Measurements from ENCODE around the gene IER5L.

IER5L gene

GRCh38 chr9:129128689-129129088 lies 49.4 kb downstream of the IER5L start:
- no peak for TF ChIP-seq CTCF (IDR thresholded peaks at IDR 0.05; ENCODE audit: extremely low read depth, missing control alignments)
- no peak for DNase-seq (ENCODE audit: low spot score)

- TF ChIP-seq CTCF (IDR thresholded peaks at IDR 0.05; ENCODE audit: extremely low read depth, missing control alignments) = no peak
- DNase-seq (ENCODE audit: low spot score) = no peak
Observed at GRCh38 chr9:129126749-129127618, 51.1 kb downstream of the IER5L start.

All from GM20000 (cell line).